Natural killer cell (primary cell): ENCODE measurements around the gene LRRC39. TPM values are rescaled to one million over a fixed set of nuclear protein-coding genes. Genes with fewer than 3 reads are reported as not detected.

Source experiments
- ATAC-seq, 3 donors: fragments of 150-1000 bp in 2 of 3; fragments of 200-7000 bp in 1 of 3; cut with Tn5 transposase; 1 replicate in 1 of 3; 2 replicates in 2 of 3; pipeline ENCODE4 v1.10.0; 2021; ENCODE audit warnings: mild to moderate bottlenecking in 2 of 3, moderate library complexity in 2 of 3
- DNase-seq, 2 donors: peaks; one replicate each; pipeline versions ENCODE4 v3.0.0 to v3.0.0-alpha.2; 2013 to 2021; ENCODE audit warnings: mixed read lengths in 1 of 2
- H3K27ac ChIP-seq: one replicate; pipeline ENCODE4 v1.5.1; 2013; ENCODE audit warnings: mild to moderate bottlenecking, low read length
- H3K27me3 ChIP-seq: one replicate; pipeline ENCODE4 v1.6.1; 2013; ENCODE audit warnings: low read length; ENCODE audit not compliant: control insufficient read depth, insufficient read depth
- H3K36me3 ChIP-seq: one replicate; pipeline ENCODE4 v1.6.1; 2013; ENCODE audit warnings: low read length; ENCODE audit not compliant: control insufficient read depth, insufficient read depth
- H3K4me1 ChIP-seq: one replicate; pipeline ENCODE4 v1.6.1; 2013; ENCODE audit warnings: low read length; ENCODE audit not compliant: control insufficient read depth, insufficient read depth
- H3K4me3 ChIP-seq: one replicate; pipeline ENCODE4 v1.5.1; 2013; ENCODE audit warnings: low read length
- H3K9me3 ChIP-seq: one replicate; pipeline ENCODE4 v1.6.1; 2013; ENCODE audit warnings: low read length; ENCODE audit not compliant: control insufficient read depth, insufficient read depth
- H3K27ac Mint-ChIP-seq, 2 donors: one replicate each; pipeline ENCODE4 v1.8.0; 2022; ENCODE audit warnings: mild to moderate bottlenecking in 2 of 2, mixed read lengths in 2 of 2, moderate library complexity in 1 of 2
- H3K27me3 Mint-ChIP-seq, 2 donors: one replicate each; pipeline ENCODE4 v1.8.0; 2022; ENCODE audit warnings: low read depth in 2 of 2, mixed read lengths in 2 of 2
- H3K36me3 Mint-ChIP-seq: one replicate; pipeline ENCODE4 v1.8.0; 2022; ENCODE audit warnings: mixed read lengths
- H3K4me1 Mint-ChIP-seq, 2 donors: one replicate each; pipeline ENCODE4 v1.8.0; 2022; ENCODE audit warnings: mixed read lengths in 2 of 2
- H3K4me3 Mint-ChIP-seq: one replicate; pipeline ENCODE4 v1.8.0; 2022; ENCODE audit warnings: mild to moderate bottlenecking, moderate library complexity, mixed read lengths
- H3K9me3 Mint-ChIP-seq, 2 donors: one replicate each; pipeline ENCODE4 v1.8.0; 2022; ENCODE audit warnings: mixed read lengths in 2 of 2
- CTCF ChIP-seq: fragments of 200-600 bp; IDR thresholded peaks from one replicate; pipeline ENCODE4 v1.8.0; 2022; ENCODE audit warnings: antibody characterized with exemption
- WGBS: methylation state at CpG from one replicate; pipeline ENCODE4 v1.1.7; 2013; ENCODE audit warnings: missing lambda C conversion rate; ENCODE audit not compliant: insufficient coverage; 5-methylcytosine and 5-hydroxymethylcytosine counted together
- intact Hi-C: fragments of 100-400 bp; cut with micrococcal nuclease; formaldehyde crosslinking; loops from one replicate; pipeline ENCODE4 v1.14.2; 2022
- total RNA-seq, 4 donors: library from RNA; stranded (reverse); fragments of 120-200 nt in 1 of 4; gene quantifications; one replicate each; pipeline versions ENCODE4 v1.2.3 to v1.2.4, GENCODE V29; 2013 to 2022

The LRRC39 gene
- total RNA-seq, 3 donors from 2014 or later (not counting 1 experiment from before 2014, with no cell fraction given) = 1.7 to 3.2 (median 3.1) TPM

DNA sequence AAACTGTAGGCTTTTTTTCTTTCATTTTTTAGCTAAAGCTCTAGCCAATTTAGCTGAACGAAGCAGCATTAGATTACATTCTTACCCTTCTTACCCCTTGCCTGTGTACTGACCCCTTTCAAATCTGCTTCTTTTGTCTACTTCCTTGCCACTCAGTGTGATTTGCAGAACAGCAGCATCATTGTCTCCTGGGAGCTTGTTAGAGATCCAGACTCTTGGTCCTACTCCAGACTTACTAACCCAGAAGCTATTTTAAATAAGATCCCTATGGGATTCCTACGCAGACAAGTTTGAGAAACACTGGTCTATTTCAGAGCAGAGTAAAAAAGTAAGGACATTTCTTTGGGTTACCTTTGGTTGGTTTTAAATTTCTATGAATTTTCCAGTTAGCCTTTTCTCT, 13.8 kb downstream of the LRRC39 start:
- Mint-ChIP-seq H3K27ac (no peak overlapping the region), H3K4me1 (no peaks in the 10 kb centered on the region), H3K36me3 (no peaks in the 10 kb centered on the region), H3K27me3 (no peaks in the 10 kb centered on the region), H3K4me3 (no peak overlapping the region), H3K9me3 (no peaks in the 10 kb centered on the region)
- 95% methylated on average over 1 of the region's 2 CpGs for WGBS
- Histone ChIP-seq H3K27me3 (no peaks in the 10 kb centered on the region), H3K9me3 (no peaks in the 10 kb centered on the region), H3K4me3 (no peak overlapping the region), H3K27ac (no peak overlapping the region), H3K4me1 (no peaks in the 10 kb centered on the region), H3K36me3 (no peaks in the 10 kb centered on the region)
- ATAC-seq = no peak
- intact Hi-C loops = no loop called here
- no peak for DNase-seq
- no peak for TF ChIP-seq CTCF

- no peaks in the 10 kb centered on the region for H3K9me3 Mint-ChIP-seq
- TF ChIP-seq CTCF = no peak
- intact Hi-C loops = no loop called here
Observed at GRCh38 chr1:100162881-100163280, 15.2 kb downstream of the LRRC39 start.

GRCh38 chr1:100152271-100152670, 25.8 kb downstream of the LRRC39 start:
- TF ChIP-seq CTCF = no peak
- Mint-ChIP-seq H3K4me1 (peaks cover 0 to 8% of the 10 kb centered on the region in 2 donors), H3K36me3 (no peaks in the 10 kb centered on the region), H3K27ac (peak overlapping the region in 1 of 2 donors; percentile 15), H3K4me3 (no peak overlapping the region), H3K9me3 (no peaks in the 10 kb centered on the region), H3K27me3 (no peaks in the 10 kb centered on the region)
- H3K27me3 ChIP-seq = no peaks in the 10 kb centered on the region
- H3K4me3 ChIP-seq = no peak overlapping the region
- H3K36me3 ChIP-seq = peaks cover 28% of the 10 kb centered on the region
- DNase-seq = no peak
- intact Hi-C loops = no loop called here
- WGBS = no CpG with 5 or more reads among the region's 4 CpGs
- no peak overlapping the region for H3K27ac ChIP-seq
- no peaks in the 10 kb centered on the region for H3K9me3 ChIP-seq
- no peaks in the 10 kb centered on the region for H3K4me1 ChIP-seq
- ATAC-seq = no peak

More at GRCh38 chr1:100162881-100163280, 15.2 kb downstream of the LRRC39 start:
- no peaks in the 10 kb centered on the region for H3K36me3 Mint-ChIP-seq
- Histone ChIP-seq H3K36me3 (no peaks in the 10 kb centered on the region), H3K9me3 (no peaks in the 10 kb centered on the region), H3K27me3 (no peaks in the 10 kb centered on the region), H3K27ac (no peak overlapping the region), H3K4me1 (no peaks in the 10 kb centered on the region), H3K4me3 (no peak overlapping the region)
- ATAC-seq = no peak
- no peak for DNase-seq
- H3K4me1 Mint-ChIP-seq = no peaks in the 10 kb centered on the region
- H3K27me3 Mint-ChIP-seq = no peaks in the 10 kb centered on the region
- no peak overlapping the region for H3K4me3 Mint-ChIP-seq
- no peak overlapping the region for H3K27ac Mint-ChIP-seq

DNA sequence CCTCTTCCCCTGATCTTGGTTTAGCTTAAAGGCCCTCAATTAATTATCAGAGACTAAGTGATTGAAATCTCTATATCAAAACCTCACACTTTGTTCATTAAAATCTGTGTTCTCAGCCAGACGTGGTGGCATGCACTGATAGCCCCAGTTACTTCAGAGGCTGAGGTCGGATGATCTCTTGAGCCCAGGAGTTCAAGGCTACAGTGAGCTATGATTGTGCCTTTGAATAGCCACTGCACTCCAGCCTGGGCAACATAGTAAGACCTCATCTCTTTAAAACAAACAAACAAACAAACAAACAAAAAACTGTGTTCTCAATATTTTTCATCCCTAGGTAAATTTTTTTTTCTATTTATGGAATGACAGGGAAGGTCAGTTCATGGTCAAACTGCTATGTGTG, 26.4 kb downstream of the LRRC39 start:
- no peak overlapping the region for H3K4me3 Mint-ChIP-seq
- intact Hi-C loops = no loop called here
- Histone ChIP-seq H3K27ac (no peak overlapping the region), H3K4me1 (no peaks in the 10 kb centered on the region), H3K9me3 (no peaks in the 10 kb centered on the region), H3K36me3 (peaks cover 33% of the 10 kb centered on the region), H3K27me3 (no peaks in the 10 kb centered on the region), H3K4me3 (no peak overlapping the region)
- DNase-seq (no peak), ATAC-seq (no peak)
- H3K27ac Mint-ChIP-seq = peak overlapping the region in 1 of 2 donors; percentile 15
- H3K4me1 Mint-ChIP-seq = peaks cover 0 to 8% of the 10 kb centered on the region in 2 donors
- no peak for TF ChIP-seq CTCF
- H3K9me3 Mint-ChIP-seq = no peaks in the 10 kb centered on the region
- WGBS = 84% methylated on average over 2 of the region's 2 CpGs
- H3K36me3 Mint-ChIP-seq = no peaks in the 10 kb centered on the region
- H3K27me3 Mint-ChIP-seq = no peaks in the 10 kb centered on the region
